ENCODE measurements around the gene C2.

Gene C2

GRCh38 chr6:31887173-31888007 lies 40.1 kb upstream of the C2 start:
- Mint-ChIP-seq H3K9me3 (no peaks in the 10 kb centered on the region), H3K4me3 (no peak overlapping the region), H3K27ac (no peak overlapping the region), H3K4me1 (peaks cover 7% of the 10 kb centered on the region), H3K27me3 (ENCODE audit: low read depth, poor library complexity) (no peaks in the 10 kb centered on the region), H3K36me3 (ENCODE audit: low read depth) (peaks cover 75% of the 10 kb centered on the region)
- no peak for DNase-seq
- no peak for TF ChIP-seq CTCF (IDR thresholded peaks at IDR 0.05)

- Mint-ChIP-seq H3K27me3 (ENCODE audit: low read depth, poor library complexity) (no peaks in the 10 kb centered on the region), H3K9me3 (no peaks in the 10 kb centered on the region), H3K4me1 (peaks cover 18% of the 10 kb centered on the region), H3K4me3 (no peak overlapping the region), H3K36me3 (ENCODE audit: low read depth) (peaks cover 78% of the 10 kb centered on the region), H3K27ac (no peak overlapping the region)
- TF ChIP-seq CTCF (IDR thresholded peaks at IDR 0.05): peak; percentile 57
- peak; percentile 57 for DNase-seq
Observed at GRCh38 chr6:31888276-31889258, 39.0 kb upstream of the C2 start.

GRCh38 chr6:31889331-31889972 lies 38.1 kb upstream of the C2 start:
- H3K27ac Mint-ChIP-seq: no peak overlapping the region
- H3K4me3 Mint-ChIP-seq: no peak overlapping the region
- peaks cover 85% of the 10 kb centered on the region for H3K36me3 Mint-ChIP-seq (ENCODE audit: low read depth)
- DNase-seq: no peak
- no peaks in the 10 kb centered on the region for H3K9me3 Mint-ChIP-seq
- H3K27me3 Mint-ChIP-seq (ENCODE audit: low read depth, poor library complexity): no peaks in the 10 kb centered on the region
- TF ChIP-seq CTCF (IDR thresholded peaks at IDR 0.05): no peak
- H3K4me1 Mint-ChIP-seq: peaks cover 19% of the 10 kb centered on the region

- DNase-seq: no peak
- Mint-ChIP-seq H3K4me3 (no peak overlapping the region), H3K36me3 (ENCODE audit: low read depth) (peaks cover 77% of the 10 kb centered on the region), H3K9me3 (no peaks in the 10 kb centered on the region), H3K27me3 (ENCODE audit: low read depth, poor library complexity) (no peaks in the 10 kb centered on the region), H3K27ac (peak overlapping the region; percentile 26), H3K4me1 (peaks cover 32% of the 10 kb centered on the region)
- no peak for TF ChIP-seq CTCF (IDR thresholded peaks at IDR 0.05)
Observed at GRCh38 chr6:31892821-31893220, 34.7 kb upstream of the C2 start.

GRCh38 chr6:31896493-31896855 lies 31.0 kb upstream of the C2 start:
- peaks cover 3% of the 10 kb centered on the region for H3K27me3 Mint-ChIP-seq (ENCODE audit: low read depth, poor library complexity)
- TF ChIP-seq CTCF (IDR thresholded peaks at IDR 0.05): no peak
- DNase-seq: no peak
- peak overlapping the region; percentile 71 for H3K27ac Mint-ChIP-seq
- peaks cover 59% of the 10 kb centered on the region for H3K4me1 Mint-ChIP-seq
- peaks cover 48% of the 10 kb centered on the region for H3K36me3 Mint-ChIP-seq (ENCODE audit: low read depth)
- H3K9me3 Mint-ChIP-seq: no peaks in the 10 kb centered on the region
- peak overlapping the region; percentile 90 for H3K4me3 Mint-ChIP-seq
